NCI-H1048 (cell line): ENCODE data around the gene NPTX2.
"Not testable (repeated sequence)": the region's sequence is repeated elsewhere in the genome, so short reads cannot be mapped to it uniquely, and the experiment has no call there.

Experiments used
- DNase-seq: peaks from one replicate; lab custom pipeline; 2025; lab: John Stamatoyannopoulos, UW

Gene NPTX2, protein sequence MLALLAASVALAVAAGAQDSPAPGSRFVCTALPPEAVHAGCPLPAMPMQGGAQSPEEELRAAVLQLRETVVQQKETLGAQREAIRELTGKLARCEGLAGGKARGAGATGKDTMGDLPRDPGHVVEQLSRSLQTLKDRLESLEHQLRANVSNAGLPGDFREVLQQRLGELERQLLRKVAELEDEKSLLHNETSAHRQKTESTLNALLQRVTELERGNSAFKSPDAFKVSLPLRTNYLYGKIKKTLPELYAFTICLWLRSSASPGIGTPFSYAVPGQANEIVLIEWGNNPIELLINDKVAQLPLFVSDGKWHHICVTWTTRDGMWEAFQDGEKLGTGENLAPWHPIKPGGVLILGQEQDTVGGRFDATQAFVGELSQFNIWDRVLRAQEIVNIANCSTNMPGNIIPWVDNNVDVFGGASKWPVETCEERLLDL

DNA sequence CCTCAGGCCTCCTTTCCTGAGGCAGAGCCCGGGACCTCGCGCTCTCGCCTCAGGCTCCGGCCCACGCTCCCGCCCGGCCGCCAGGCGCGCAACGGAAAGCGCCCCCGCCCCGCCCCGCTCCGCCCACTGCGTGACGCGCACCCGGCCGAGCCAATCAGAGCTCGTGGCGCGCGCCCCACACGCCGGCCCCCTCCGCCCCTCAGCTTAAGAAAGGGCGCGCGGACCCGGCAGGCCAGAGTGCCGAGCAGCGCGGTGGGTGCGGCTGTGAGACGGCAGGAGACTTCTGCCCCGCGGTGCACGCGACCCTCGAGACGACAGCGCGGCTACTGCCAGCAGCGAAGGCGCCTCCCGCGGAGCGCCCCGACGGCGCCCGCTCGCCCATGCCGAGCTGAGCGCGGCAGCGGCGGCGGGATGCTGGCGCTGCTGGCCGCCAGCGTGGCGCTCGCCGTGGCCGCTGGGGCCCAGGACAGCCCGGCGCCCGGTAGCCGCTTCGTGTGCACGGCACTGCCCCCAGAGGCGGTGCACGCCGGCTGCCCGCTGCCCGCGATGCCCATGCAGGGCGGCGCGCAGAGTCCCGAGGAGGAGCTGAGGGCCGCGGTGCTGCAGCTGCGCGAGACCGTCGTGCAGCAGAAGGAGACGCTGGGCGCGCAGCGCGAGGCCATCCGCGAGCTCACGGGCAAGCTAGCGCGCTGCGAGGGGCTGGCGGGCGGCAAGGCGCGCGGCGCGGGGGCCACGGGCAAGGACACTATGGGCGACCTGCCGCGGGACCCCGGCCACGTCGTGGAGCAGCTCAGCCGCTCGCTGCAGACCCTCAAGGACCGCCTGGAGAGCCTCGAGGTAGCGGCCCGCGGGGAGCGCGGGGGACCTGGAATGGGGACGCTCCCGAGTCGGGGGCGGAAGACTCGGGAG, at the start of gene NPTX2:
Gene NPTX2, plus strand, starts transcription at position 235 of the 909 bp plus-strand sequence. Its CDS starts 177 bp downstream, at position 412.
- DNase-seq: no peak

DNA sequence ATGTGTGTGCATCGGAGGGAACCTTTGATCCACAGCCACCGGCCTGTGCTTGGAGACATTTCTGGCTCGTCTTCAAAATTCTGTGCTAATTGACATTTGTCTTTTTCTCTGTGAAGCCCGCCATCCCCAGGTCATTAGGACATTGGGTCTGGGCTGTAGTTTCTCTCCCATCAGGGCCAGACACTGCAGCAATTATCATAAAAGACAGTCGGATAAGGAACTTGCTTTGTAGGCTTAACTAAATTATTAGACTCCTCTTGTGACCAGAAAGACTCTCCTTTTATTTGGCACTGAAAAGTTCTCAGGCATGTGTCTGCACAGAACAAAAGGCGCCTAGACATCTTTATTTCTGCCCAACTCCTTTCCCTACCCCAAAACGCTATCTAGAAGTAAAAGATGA, 49.1 kb upstream of the NPTX2 start:
- DNase-seq: no peak

DNA sequence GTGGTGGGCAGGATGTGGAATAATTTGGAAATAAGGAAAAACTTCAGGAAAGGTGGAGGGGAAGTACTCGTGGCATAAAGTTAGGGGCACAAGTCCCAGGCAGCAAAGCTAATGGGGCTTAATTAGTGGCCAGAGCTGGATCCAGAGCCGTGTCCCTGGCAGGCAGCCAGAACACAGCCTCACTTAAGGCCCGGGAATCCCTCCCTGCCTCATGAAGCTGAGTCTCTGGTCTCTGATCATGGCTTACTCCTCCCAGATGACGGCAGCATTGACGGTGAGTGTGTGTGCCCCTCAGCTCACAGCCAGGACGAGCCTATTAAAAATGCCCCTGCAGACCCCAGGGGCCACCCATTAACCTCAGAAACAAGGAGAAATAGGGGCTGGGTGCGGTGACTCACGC, 48.2 kb upstream of the NPTX2 start:
- DNase-seq: no peak

DNA sequence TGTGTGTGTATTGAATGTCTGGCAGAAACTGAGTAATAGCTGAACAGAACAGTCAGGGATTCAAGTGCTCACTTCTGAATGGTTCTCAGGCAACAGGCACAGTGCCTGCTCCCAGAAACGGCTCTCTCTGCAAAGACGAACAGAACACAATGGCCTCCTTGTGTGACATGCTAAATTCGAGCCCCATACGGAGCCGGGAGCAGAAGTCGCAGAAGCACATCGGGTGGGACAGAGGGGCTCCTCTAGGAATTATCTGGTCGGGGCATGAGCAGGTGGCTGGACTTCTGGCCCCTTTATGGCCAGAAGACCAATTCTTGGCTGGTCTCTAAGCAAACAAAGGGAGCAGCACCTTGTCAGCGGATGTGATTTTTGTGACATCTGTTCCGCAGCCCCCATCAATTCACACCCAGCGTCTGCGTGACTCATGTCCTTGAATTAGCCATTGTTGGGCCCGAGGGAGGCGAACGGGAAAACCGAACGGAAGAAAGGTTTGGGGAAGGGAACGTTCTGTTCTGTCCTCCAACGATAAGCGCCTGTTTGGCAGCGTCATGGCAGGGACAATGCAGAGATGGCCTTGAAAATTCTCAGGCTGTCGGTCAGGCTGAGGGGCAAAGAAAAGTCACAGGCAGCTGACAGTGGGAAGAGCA, 47.3 kb upstream of the NPTX2 start:
- no peak for DNase-seq

DNA sequence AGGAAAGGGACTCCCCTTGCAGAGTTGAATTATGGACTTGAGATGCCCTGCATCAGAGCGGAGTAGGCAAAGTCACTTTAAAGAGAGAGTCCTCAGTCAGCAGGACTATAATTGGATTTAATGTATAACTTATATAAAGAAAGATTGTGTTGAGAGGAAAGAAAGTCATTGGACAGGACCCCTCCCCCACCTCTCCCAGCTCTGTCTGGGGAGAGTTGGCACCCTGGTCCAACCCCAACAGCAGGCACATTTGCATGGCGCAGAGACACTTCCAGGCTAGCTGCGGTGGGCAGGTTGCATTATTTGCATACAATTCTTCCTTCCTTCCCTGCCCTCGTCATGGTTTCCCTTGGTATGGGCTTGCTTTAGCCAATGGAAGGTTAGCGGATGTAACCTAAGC, 46.1 kb upstream of the NPTX2 start:
- no peak for DNase-seq

DNA sequence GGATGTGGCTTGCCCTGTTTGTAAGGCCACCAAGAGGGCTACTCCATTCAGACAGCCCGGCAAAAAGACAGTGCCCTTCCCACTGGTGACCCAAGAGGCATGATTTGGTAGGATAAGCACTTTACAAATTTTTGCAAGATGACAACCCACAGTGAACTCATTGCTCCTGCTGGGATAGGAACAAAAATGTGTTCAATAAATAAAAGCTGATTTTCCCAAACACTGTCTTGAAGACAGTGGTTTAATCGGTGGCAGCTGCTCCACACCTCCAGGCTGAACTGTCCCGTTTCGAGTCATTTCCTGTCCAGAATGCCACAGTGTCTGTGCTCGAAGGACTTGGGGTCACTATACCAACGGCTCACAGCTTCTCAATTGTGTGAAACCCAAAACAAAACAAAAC, 45.1 kb upstream of the NPTX2 start:
- DNase-seq: no peak

DNA sequence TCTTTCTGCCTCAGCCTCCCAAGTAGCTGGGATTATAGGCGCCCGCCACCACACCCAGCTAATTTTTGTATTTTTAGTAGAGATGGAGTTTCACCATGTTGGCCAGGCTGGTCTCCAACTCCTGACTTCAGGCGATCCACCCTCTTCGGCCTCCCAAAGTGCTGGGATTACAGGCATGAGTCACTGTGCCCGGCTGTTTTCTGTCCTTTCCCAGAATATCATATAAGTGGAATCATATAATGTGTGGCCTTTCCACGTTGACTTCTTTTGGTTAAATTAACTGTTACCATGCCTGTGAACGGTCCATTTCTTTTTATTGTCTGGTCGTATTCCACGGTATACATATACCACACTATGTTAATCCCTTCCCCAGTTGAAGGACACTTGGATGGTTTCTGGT, 44.4 kb upstream of the NPTX2 start:
- not testable (repeated sequence) for DNase-seq

DNA sequence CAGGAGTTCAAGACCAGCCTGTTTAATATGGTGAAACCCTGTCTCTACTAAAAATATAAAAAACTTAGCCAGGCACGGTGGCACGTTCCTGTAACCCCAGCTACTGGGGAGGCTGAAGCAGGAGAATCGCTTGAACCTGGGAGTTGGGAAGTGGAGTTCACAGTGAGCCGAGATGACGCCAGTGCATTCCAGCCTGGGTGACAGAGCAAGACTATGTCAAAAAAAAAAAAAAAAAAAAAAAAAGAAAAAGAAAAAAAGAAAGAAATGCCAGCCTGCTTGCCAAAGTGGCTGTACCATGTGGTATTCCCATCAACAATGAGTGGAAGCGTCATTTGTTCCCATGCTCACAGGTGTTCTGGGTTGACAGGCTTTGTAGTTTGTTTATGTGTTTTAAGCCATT, 43.3 kb upstream of the NPTX2 start:
- no peak for DNase-seq

DNA sequence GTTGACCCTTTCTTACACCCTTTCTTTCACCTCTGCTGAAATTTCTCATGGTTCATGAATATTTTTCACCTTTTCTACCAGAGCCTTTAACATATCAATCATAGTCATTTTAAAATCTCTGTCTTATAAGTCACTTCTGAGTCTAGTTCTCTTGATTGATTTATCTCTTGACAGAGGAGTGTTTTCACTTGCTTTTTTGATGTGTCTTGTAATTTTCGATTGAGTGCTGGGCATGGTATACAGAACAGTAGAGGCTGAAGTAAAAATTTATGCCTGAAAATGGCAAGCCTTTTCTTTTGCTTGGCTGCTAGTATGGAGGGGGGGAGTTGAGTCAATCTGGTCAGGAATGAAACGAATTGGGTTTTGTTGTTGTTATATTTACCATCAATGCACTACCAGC, 41.2 kb upstream of the NPTX2 start:
- no peak for DNase-seq

DNA sequence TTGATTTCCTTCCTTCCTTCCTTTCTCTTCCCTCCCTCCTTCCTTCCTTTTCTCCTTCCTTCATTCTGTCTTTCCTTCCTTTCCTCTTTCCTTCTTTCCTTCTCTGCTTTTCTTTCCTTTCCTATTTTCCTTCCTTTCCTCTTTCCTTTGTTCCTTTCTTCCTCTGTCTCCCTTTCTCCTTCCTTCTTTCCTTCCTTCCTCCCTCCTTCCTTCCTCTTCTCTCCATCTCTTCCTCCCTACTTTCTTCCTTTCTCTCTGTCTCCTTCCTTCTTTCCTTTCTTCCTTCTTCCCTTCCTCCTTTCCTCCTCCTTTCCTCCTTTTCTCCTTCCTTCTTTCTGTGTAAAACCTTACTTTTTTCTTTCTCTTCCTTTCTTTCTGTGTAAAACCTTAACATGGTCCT, 32.3 kb upstream of the NPTX2 start:
- DNase-seq: no peak

DNA sequence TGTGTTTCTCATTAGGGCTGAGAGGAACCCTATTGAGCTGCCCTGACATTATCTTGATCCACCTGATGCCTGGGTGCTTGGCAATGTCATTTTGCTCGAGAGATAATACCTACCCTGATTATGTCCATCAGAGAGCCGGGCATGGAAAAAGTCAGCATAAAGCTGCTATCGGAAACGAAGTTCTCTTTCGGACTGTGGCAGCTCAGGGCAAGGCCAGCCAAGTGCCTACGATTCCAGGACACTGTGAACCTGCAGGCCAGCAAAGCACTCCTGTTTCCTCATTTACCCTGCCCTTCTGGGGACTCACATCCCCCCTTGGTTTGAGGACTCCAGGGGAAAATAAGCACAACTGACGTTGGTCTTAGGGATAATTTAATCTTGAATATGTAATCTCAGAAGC, 25.2 kb upstream of the NPTX2 start:
- no peak for DNase-seq

DNA sequence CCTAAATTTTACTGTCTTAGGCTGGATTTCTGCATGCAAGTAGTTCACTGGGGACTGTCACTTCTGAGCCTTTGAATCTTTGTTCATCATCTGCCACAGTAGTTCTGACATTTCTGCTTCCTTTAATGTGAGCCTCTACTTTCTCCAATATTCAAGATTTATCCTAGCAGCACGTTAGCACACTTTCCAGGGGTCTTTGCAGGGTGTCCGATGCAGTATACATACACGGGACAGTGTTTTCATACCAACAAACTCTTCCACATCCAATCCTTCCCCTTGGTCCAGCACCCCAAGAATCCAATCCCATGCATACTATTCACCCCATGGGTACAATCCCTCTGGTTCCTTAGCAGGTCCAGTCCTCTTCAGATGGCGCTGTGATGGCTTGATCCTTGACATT, 22.7 kb upstream of the NPTX2 start:
- DNase-seq: no peak

DNA sequence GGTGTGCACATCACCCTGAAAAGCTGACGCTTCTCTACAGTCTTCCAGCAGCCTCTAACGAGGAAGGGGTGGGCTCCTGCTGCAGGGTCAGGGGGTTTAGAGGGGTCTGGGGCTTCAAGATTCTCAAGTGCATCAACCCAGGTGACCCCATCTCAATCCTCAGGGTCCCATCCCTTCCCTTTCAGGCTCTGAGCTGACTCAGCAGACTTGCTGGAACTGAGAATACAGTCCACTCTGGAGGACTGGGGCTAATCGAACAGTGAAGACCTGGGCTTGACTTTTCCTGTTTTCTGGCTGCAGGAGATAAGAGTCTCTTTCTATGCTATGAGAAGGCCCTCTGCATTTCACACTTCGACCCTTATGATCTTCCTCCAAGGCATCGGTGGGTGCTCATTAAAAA, 22.3 kb upstream of the NPTX2 start:
- no peak for DNase-seq

DNA sequence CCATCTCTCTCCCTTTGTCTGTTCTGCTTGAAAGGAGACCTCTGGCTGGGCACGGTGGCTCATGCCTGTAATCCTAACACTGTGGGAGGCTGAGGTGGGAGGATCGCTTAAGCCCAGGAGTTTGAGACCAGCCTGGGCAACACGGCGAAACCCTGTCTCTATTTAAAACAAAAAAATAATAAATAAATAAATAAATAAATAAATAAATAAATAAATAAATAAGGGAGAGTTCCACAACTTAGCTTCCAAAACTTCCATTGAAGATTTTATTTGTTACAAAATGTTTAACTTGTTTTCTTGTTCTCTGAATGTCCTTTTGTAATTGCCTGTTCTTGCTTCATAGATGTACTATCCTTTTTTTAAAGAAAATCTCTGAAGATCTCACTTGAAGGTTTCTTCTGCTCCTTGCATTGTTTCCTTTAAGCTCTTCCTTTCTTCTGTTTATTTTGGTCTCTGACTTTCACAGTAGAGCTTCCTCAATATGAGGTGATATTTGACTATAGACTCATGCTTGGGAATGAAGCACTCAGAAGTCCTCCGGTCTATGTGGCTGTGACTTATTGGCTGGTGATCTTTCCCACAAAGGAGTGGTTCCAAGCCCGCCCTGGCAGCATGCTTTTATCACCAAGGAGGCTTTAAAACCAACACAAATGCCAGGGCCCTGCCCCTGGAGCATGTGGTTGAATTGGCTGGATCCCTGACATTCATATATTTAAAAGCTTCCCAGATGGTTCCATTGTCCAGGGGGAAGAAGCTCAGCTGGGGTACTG, 18.1 kb upstream of the NPTX2 start:
- DNase-seq: no peak

DNA sequence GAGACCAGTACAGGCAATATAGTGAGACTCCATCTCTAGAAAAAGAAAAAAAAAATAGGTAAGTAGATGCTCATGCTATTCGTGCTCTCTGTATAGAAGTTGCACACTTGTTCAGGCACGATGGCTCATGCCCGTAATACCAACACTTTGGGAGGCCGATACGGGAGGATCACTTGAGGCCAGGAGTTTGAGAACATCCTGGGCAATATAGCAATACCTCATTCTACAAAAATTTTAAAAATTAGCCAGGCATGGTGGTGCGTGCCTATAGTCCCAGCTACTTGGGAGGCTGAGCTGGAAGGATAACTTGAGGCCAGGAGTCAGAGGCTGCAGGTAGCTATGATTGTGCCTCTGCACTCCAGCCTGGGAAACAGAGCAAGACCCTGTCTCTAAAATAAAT, 17.2 kb upstream of the NPTX2 start:
- no peak for DNase-seq

DNA sequence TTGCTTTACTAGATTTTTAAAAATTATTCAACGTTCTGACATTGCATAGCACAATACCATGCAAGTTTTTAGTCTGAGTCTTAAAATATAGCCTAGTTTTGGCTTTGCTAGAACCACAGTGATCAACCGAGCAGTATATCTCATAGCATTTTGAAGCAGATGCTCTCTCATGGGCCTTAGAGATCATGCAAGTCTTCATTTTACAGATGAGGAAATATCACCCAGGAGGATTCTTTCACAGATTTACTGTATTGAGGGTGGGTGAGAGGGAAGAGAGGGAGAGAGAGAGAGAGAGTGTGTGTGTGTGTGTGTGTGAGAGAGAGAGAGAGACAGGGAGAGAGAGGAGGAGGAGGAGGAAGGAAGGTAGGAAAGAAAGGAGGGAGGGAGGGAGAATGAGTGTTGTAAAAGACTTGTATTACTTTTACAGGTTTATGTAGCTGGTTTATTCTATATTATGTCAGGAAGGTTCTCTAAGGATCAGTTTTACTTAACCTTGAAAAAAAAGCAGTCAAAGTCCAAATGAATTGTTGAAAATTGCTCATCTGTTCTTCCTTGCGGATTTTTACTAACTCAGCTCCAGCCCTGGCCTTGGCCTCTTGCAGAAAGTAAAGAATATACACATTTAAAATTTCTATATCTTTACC, 14.2 kb upstream of the NPTX2 start:
- no peak for DNase-seq

DNA sequence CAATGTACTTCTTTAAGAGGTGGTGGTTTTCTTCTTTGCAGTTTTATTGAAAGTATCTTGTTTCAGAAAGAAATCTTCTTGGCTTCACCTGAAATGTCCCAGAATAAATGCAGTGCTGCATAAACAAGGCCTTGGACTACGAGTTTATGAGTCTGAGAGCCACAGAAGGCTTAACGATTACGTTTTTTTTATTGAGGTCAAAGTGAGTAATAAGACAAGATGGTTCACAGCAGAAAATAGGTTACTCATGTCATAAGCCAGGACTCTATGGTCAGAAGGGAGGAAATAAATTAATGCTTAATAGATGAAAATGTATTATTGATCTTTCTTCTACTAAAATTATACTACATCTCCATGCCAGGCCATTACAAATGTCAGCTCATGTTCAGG, 13.7 kb upstream of the NPTX2 start:
- DNase-seq: no peak

DNA sequence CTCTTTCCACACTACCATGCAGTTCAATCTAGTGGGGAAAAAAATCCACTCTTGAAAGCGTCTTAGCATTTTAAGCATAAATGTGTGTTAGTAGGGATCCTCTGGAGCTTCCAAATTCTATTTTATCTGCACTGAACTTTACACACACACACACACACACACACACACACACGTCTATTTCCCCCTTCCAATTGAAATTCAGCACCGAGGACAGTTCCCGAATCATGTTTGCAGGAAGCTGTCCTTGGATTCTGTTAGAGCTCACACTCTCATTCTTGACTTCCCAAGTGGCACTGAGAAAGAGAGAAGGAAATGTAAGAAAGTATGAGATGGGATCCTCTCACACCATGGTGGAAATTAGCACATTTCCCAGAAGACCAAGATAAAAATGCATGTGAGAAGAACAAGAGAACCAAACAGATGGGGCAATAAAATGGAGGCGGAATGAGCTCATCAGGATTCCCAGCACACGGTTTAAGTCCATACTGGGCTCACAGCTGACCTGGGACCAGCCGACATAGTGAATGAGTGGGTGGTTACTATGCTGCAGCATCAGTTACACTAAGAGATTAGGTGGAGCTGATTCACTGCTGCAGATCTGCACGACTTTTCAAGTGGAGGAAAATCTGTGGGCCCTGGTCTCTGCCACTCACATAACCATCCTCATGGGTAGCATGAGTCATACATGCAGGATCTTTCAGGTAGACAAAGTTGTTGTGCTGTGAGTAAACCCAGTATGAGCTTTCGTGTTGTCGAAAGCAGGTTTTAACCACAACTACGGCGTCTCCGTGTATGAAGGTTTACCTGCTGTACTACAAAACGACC, 3.3 kb upstream of the NPTX2 start:
- DNase-seq: no peak

DNA sequence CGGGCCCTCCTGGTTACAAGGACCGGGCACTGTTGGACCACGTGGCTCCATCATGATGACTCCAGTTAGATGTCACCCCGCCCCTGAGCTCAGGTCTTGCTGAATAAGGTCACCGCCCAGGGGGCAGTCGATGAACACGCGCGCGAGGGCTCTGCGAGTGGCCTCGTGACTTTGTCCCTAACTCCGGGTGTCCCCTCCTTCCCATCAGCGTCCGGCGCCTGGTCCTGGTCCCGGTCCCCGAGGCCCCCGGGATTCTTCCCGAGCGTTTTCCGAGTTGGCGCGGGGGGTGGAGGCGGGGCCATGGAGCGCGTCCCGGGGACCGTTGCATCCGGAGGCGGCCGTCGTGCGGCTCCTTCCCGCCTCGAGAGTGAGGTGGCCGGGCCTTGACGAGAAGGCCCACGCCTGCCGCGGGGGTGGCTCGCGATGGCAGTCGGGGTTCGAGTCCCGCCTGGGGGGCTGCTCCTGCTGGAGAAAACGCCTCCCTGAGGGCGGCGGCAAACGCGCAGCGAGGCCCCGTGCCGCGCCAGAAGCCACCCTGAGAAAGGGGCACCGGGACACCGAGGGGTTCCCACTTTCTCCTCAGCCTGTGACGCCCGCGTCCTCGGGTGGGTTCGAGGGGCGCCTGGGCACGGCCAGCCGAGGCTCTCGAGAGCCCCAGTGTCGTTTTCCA, 569 bp upstream of the NPTX2 start:
- DNase-seq: no peak

DNA sequence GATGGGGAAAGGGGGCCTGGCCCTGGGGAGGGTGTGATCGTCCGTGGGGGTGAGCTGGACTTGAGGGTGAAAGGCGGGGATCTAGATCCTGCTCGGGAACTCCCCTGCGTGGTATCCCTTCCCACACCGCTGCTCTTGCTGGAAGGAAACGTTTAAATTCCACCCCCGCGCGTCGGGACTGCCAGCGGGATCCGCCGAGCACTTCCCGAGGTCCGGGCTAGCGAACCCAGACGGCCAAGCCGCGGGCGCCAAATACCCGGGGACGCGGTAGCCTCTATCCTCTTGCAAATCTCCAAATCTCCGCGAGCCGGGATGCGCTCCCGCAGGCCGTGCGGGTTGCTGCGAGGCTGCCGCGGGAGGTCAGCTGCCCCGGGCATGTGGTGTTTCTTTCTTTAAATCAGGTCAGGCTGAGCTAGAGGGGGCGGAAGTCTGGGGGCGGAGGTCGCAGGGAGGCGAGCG, 904 bp downstream of the NPTX2 start:
- no peak for DNase-seq
